Mucosa of descending colon (tissue), 3 donors: ENCODE data around the gene SCO2. TPM values are rescaled to one million over a fixed set of nuclear protein-coding genes. Genes with fewer than 3 reads are reported as not detected.

ENCODE experiments used
- ATAC-seq: fragments of 200-7000 bp; cut with Tn5 transposase; one replicate; pipeline ENCODE4 v1.9.1; 2020; ENCODE audit warnings: mild to moderate bottlenecking, moderate library complexity
- DNase-seq, 3 donors: peaks; one replicate each; pipeline ENCODE4 v3.0.0-alpha.2; 2020
- H3K36me3 ChIP-seq: fragments of 200-600 bp; one replicate; pipeline ENCODE4 v1.8.0; 2021; ENCODE audit warnings: low read depth, mild to moderate bottlenecking
- H3K4me1 ChIP-seq: fragments of 200-600 bp; one replicate; pipeline ENCODE4 v1.8.0; 2021; ENCODE audit warnings: low read depth, mild to moderate bottlenecking
- H3K4me3 ChIP-seq: fragments of 200-600 bp; one replicate; pipeline ENCODE4 v1.8.0; 2021; ENCODE audit warnings: mild to moderate bottlenecking
- H3K9me3 ChIP-seq: fragments of 200-600 bp; one replicate; pipeline ENCODE4 v1.8.0; 2021; ENCODE audit warnings: mild to moderate bottlenecking
- intact Hi-C, 2 donors: fragments of 100-400 bp; cut with DNase I in 1 of 2; cut with micrococcal nuclease in 1 of 2; formaldehyde crosslinking; loops; one replicate each; pipeline versions ENCODE4 v1.11.0 to v1.11.1; 2022; cut with DNase I, micrococcal nuclease
- total RNA-seq, 3 donors: library from RNA; stranded (reverse); fragmentation: NEBNext Ultra II Directional in 2 of 3; extraction: Animal tissue kit (Norgen Biotek cat#: 25700) in 2 of 3; gene quantifications; one replicate each; pipeline versions ENCODE4 v1.2.1 to v1.2.4, GENCODE V29; 2021 to 2023
- TF ChIP-seq, protein P1 (sequence below): fragments of 200-600 bp; IDR thresholded peaks from one replicate; pipeline ENCODE4 v1.8.0; 2022; ENCODE audit warnings: antibody characterized with exemption, mild to moderate bottlenecking
- donor health status: DM: no; HTN: no; CAD: no; lungs with moderate emphysema.
- donor health status: DM: no; HTN: no; CAD: no.
- donor health status: DM: no; HTN: yes; CAD: no.

The SCO2 gene
- total RNA-seq, 3 donors from 2014 or later = 5.4 to 14.6 TPM; not detected in 1

DNA sequence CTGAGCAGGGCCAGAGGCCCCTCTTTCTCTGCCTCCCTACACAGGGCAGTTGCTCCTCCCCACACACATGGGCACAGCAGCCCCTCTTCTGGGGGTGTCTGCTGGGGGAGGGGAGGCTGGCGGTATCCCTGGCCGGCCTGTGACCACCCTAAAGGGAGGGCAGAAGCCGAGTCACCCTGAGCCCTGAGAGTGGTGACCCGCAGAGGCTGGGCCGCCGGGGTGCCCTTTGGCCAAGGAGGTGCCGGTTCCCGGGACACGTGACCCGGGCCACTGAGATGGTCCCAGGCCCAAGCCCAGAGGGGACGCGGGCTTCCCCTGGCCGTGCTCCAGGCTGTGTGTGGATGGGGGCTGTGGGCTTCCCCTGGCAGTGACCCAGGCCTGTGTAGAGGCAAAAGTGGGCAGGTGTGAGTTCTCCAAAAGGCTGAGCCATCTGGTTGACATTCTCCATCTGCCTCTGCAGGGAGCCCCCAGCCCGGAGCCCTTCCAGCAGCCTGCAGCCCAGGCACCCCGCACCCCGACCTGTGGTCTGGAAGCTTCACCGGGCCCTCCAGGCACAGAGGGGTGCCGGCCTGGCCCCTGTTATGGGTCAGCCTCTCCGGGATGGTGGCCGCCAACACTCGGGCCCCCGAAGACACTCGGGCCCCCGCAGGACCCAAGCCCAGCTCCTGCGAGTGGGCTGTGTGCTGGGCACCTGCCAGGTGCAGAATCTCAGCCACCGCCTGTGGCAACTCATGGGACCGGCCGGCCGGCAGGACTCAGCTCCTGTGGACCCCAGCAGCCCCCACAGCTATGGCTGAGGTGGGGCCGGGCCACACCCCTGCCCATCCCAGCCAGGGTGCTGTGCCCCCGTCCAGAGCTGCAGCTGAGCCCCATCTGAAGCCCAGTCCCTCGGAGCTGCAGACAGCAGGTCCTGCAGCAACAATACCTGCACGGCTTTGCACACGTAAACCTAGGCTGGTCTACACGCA lies 43.0 kb downstream of the SCO2 start:
- TF ChIP-seq, protein P1, sequence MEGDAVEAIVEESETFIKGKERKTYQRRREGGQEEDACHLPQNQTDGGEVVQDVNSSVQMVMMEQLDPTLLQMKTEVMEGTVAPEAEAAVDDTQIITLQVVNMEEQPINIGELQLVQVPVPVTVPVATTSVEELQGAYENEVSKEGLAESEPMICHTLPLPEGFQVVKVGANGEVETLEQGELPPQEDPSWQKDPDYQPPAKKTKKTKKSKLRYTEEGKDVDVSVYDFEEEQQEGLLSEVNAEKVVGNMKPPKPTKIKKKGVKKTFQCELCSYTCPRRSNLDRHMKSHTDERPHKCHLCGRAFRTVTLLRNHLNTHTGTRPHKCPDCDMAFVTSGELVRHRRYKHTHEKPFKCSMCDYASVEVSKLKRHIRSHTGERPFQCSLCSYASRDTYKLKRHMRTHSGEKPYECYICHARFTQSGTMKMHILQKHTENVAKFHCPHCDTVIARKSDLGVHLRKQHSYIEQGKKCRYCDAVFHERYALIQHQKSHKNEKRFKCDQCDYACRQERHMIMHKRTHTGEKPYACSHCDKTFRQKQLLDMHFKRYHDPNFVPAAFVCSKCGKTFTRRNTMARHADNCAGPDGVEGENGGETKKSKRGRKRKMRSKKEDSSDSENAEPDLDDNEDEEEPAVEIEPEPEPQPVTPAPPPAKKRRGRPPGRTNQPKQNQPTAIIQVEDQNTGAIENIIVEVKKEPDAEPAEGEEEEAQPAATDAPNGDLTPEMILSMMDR = no peak
- ATAC-seq (no peak), DNase-seq (peak in 1 of 3 donors; percentile 58)
- H3K4me1 ChIP-seq = peaks cover 23% of the 10 kb centered on the region
- intact Hi-C loops = no loop called here
- no peaks in the 10 kb centered on the region for H3K9me3 ChIP-seq
- H3K4me3 ChIP-seq = no peak overlapping the region
- H3K36me3 ChIP-seq = no peaks in the 10 kb centered on the region

DNA sequence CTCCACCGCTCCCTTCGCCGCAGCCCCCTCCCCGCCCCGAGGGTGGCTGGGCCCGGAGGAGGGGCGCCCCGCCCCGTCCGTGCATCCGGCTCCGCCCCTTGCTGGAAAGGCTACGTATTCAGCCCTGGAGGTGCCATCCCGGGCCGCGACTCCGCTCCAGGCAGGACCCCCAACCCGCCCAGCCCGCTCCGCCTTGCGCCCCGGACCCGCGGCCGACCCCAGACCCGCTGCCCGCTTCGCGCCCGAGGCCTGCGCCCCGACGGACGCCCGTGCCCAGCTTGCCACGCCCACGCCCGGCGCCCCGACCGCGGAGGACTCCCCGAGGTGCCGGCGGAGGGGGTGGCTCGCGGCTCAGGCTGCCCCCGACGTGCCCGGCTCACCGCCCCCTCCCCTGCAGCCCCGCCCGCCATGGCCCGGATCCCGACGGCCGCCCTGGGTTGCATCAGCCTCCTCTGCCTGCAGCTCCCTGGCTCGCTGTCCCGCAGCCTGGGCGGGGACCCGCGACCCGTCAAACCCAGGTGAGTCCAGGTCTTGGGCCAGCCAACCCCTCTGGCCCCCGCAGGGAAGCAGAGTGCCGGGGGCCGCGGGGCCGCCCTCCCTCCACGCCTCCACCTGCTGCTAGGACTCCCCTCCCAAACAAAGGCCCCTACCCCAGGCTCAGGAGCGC lies 43.8 kb downstream of the SCO2 start, which contains the start of gene ADM2:
TSS of gene ADM2 (plus strand) at position 104 of the 667 bp plus-strand sequence. CDS start at position 409, 305 bp downstream.
- peak; percentile 64 for ATAC-seq
- intact Hi-C loops = no loop called here
- Histone ChIP-seq H3K36me3 (no peaks in the 10 kb centered on the region), H3K4me1 (peaks cover 23% of the 10 kb centered on the region), H3K9me3 (no peaks in the 10 kb centered on the region), H3K4me3 (peak within 1 kb of the TSS; percentile 12)
- DNase-seq = peak; percentile 73 to 79 (median 74)
- TF ChIP-seq, protein P1 = no peak

DNA sequence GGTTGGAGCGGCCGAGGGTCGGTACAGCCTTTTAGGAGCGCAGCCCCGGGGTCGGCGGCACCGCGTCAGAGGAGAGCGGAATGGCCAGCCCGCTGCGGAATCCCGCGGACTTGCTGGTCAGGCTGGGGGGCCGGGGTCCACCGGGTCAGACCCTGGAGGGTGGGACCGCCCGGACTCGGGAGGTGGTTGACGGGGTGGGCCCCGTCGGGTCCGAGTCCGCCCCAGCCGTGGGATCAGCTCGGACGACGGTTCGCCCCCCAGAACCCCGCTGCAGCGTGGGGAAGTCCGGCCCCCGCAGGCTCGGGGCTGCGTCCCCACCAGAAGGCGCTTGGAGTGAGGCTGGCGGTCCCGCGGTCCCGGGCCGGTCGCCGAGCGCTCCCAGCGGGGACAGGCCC lies 44.4 kb downstream of the SCO2 start:
- Histone ChIP-seq H3K9me3 (no peaks in the 10 kb centered on the region), H3K4me3 (no peak overlapping the region), H3K4me1 (peaks cover 23% of the 10 kb centered on the region), H3K36me3 (no peaks in the 10 kb centered on the region)
- intact Hi-C loops = no loop called here
- ATAC-seq = no peak
- DNase-seq = no peak
- TF ChIP-seq, protein P1 = no peak

DNA sequence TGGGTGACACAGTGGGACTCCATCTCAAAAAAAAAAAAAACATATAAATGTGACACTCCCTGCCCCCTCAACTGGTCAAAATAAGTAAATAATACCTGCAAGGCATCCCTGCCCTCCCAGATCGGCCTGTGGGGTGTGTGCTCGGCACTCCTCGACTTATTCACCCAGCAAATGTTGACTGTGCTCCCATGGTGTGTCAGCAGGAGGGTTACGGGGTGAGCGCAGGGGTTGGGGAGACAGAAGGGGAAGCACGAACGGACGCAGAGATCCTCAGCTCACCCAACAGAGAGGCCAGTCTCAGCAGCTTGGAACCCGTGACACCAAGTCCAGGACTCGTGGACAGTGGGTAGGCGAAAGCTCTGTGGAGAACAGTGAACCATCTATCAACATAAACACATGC lies 45.7 kb downstream of the SCO2 start:
- no peak overlapping the region for H3K4me3 ChIP-seq
- no peak for ATAC-seq
- no peaks in the 10 kb centered on the region for H3K36me3 ChIP-seq
- intact Hi-C loops = no loop called here
- TF ChIP-seq, protein P1 = no peak
- DNase-seq = peak in 1 of 3 donors; percentile 44
- no peaks in the 10 kb centered on the region for H3K9me3 ChIP-seq
- H3K4me1 ChIP-seq = peaks cover 26% of the 10 kb centered on the region

DNA sequence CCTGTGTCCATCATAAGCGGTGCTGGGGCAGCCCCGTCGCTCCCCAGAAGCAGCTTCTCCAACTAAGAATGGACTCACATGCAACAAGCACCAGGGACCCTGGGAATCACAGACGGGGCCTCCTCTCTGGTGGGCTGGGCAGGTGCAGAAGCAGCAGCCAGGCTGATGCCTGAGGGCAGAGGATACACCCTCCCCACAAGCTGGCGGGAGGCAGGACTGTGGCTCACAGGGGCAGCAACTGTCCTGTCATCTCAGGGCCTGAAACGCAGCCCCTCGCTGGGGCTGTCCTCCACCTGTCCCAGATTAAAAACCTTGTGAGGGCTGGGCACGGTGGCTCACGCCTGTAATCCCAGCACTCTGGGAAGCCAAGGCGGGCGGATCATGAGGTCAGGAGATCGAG lies 47.5 kb downstream of the SCO2 start:
- Histone ChIP-seq H3K4me3 (no peak overlapping the region), H3K9me3 (no peaks in the 10 kb centered on the region), H3K36me3 (no peaks in the 10 kb centered on the region), H3K4me1 (peaks cover 25% of the 10 kb centered on the region)
- intact Hi-C loops = no loop called here
- DNase-seq (peak in 1 of 3 donors; percentile 42), ATAC-seq (no peak)
- TF ChIP-seq, protein P1 = no peak
